ENCODE measurements around the gene WDFY1.

DNA sequence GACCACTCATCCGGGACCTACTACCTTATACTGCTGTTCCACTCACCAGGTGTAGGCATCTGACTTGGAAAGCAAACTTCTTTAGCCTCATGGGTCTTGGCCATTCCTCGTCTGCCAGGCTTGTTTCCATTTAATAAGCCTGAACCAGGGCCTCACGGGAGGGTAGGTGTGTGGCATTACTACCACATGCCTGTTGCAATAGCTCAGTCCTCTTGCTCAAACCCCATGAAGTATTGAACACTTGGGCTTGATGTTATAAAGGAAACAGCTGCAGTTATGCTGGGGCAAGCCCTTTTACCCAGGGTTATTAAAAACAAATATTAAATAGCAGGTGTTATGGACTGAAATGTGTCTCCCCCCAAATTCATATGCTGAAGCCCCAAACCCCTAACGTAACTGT lies 33.3 kb upstream of the WDFY1 start:
- TF ChIP-seq, protein P1, sequence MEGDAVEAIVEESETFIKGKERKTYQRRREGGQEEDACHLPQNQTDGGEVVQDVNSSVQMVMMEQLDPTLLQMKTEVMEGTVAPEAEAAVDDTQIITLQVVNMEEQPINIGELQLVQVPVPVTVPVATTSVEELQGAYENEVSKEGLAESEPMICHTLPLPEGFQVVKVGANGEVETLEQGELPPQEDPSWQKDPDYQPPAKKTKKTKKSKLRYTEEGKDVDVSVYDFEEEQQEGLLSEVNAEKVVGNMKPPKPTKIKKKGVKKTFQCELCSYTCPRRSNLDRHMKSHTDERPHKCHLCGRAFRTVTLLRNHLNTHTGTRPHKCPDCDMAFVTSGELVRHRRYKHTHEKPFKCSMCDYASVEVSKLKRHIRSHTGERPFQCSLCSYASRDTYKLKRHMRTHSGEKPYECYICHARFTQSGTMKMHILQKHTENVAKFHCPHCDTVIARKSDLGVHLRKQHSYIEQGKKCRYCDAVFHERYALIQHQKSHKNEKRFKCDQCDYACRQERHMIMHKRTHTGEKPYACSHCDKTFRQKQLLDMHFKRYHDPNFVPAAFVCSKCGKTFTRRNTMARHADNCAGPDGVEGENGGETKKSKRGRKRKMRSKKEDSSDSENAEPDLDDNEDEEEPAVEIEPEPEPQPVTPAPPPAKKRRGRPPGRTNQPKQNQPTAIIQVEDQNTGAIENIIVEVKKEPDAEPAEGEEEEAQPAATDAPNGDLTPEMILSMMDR (IDR thresholded peaks at IDR 0.05): no peak
- TF ChIP-seq EP300 (IDR thresholded peaks at IDR 0.05): no peak
